Activated T-helper 1 cell treated with anti-CD3 and anti-CD28 coated beads, Interleukin-12 subunit alpha, Interleukin-12 subunit beta, Interleukin-2, Interleukin-4 antibody, amounts not matched to agents 30 ng/mL and 10 ng/mL and 1 ng/mL, durations not matched to agents 14 hours and 24 hours and 36 hours (primary cell): Measurements from ENCODE around the gene C19orf44. TPM values are rescaled to one million over a fixed set of nuclear protein-coding genes. Genes with fewer than 3 reads are reported as not detected.
"Not testable (repeated sequence)": the region's sequence is repeated elsewhere in the genome, so short reads cannot be mapped to it uniquely, and the experiment has no call there.

Experiments used
- DNase-seq: peaks from one replicate; pipeline ENCODE4 v3.0.0; 2021; ENCODE audit warnings: low spot score
- H3K27ac Mint-ChIP-seq: one replicate; pipeline ENCODE4 v1.8.0; 2021; ENCODE audit warnings: mild to moderate bottlenecking, mixed read lengths
- H3K27me3 Mint-ChIP-seq: one replicate; pipeline ENCODE4 v1.8.0; 2022; ENCODE audit warnings: mild to moderate bottlenecking, moderate library complexity, mixed read lengths; ENCODE audit not compliant: insufficient read depth
- H3K36me3 Mint-ChIP-seq: one replicate; pipeline ENCODE4 v1.8.0; 2021; ENCODE audit warnings: low read depth, mixed read lengths
- H3K4me1 Mint-ChIP-seq: one replicate; pipeline ENCODE4 v1.8.0; 2021; ENCODE audit warnings: low read depth, mixed read lengths
- H3K4me3 Mint-ChIP-seq: one replicate; pipeline ENCODE4 v1.8.0; 2021; ENCODE audit warnings: mild to moderate bottlenecking, moderate library complexity, mixed read lengths
- H3K9me3 Mint-ChIP-seq: one replicate; pipeline ENCODE4 v1.8.0; 2021; ENCODE audit warnings: mixed read lengths
- intact Hi-C: fragments of 100-400 bp; cut with micrococcal nuclease; formaldehyde crosslinking; loops from one replicate; pipeline ENCODE4 v1.15.1; 2024
- total RNA-seq: library from RNA; stranded (reverse); gene quantifications from 2 replicates; pipeline ENCODE4 v1.2.3, GENCODE V29; 2022

The C19orf44 gene
- total RNA-seq: 4.4 and 5.6 TPM in 2 replicates

DNA sequence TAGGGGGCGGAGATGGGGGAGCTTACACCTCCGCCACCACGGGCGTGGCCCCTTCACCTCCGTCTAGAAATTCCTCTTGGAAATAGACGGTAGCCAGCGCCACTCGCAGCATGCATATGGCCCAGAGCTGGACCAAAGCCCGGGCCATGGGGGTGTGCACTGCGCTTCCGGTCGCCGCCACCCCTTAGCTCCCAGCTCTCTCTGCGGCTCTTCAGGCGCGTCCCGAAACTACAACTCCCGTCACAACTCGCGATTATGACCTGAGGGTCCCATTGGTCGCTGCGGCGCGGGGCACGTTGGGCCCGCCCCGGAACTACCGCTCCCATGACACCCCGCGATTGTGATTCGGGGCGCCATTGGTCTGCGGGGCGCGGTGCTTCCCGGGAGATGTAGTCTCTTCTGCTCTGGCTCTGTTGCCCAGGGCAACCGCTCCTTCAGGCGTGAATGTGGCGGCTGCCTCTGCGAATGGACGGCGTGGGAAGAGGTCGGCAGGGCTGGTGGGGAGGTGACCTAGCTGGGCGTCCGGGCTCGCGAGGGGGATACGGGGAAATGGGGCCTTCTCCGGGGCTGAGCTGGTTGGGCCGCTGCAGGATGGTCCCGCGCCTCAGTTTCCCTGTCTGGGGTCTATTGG is at the start of gene C19orf44, which contains the start of gene CALR3:
TSS of gene C19orf44 (plus strand) at position 413 of the 631 bp plus-strand sequence. CDS start 4,399 bp downstream, outside the sequence.
TSS of gene CALR3 (minus strand) at position 186 of the 631 bp plus-strand sequence. CDS start at position 148, 38 bp downstream.
- Mint-ChIP-seq H3K4me1 (peaks cover 9% of the 10 kb centered on the region), H3K9me3 (no peaks in the 10 kb centered on the region), H3K36me3 (peaks cover 1% of the 10 kb centered on the region), H3K27me3 (no peaks in the 10 kb centered on the region), H3K27ac (peak within 1 kb of the TSS; percentile 87), H3K4me3 (peak within 1 kb of the TSS; percentile 93)
- DNase-seq: peak; percentile 98
- intact Hi-C loops: loop anchor here (1.0 kb wide), 8 partner anchors 24 to 813 kb away; partner anchors contain the start of genes CHERP, DDA1, MED26 and OCEL1

DNA sequence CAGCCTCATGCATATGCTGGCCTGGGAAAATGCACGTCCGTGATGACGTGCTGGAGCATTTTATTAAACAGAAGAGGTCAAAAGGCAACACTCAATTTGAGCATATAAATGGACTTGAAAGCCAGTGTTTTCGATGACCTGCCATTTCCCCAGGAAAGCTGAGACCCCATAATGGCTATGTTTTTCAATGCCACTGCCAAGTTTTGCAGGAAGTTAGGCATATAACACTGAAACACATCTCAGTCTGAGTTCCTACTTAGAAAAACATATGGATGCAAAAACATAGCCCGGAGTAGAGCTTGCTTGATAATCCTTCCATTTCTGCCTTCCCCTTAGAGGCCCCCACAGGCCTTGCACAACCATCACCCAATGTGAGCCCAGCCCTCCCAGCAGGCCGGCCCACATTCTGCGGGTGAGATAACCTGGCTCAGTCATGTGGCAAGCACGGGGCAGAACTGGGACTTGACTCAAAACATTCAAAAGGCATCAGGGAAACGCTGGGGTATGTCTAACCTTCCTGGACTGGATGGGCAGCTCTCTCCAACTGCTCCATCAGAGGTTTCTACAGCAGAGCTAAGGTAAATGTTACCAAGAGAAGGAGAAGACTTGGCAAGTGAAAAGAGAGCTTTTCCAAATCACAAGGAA is 49.3 kb upstream of the C19orf44 start:
- H3K4me1 Mint-ChIP-seq: peaks cover 42% of the 10 kb centered on the region
- H3K27ac Mint-ChIP-seq: peak overlapping the region; percentile 72
- peak; percentile 14 for DNase-seq
- H3K27me3 Mint-ChIP-seq: no peaks in the 10 kb centered on the region
- no peak overlapping the region for H3K4me3 Mint-ChIP-seq
- H3K36me3 Mint-ChIP-seq: peaks cover 12% of the 10 kb centered on the region
- intact Hi-C loops: no loop called here
- H3K9me3 Mint-ChIP-seq: peaks cover 10% of the 10 kb centered on the region

DNA sequence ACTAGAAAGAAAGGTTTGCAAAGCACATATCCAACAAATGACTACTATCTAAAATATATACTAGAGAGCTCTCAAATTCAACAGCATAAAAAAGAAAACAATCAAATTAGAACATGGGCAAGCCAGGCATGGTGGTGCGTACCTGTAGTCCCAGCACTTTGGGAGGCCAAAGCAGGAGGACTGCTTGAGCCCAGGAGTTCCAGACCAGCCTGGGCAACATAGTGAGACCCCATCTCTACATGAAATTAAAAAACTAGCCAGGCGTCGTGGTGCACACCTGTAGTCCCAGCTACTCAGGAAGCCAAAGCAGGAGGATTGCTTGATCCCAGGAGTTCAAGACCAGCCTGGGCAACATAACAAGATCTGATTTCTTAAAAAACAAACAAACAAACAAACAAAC is 47.3 kb upstream of the C19orf44 start:
- intact Hi-C loops: not testable (repeated sequence)
- H3K4me1 Mint-ChIP-seq: peaks cover 40% of the 10 kb centered on the region

DNA sequence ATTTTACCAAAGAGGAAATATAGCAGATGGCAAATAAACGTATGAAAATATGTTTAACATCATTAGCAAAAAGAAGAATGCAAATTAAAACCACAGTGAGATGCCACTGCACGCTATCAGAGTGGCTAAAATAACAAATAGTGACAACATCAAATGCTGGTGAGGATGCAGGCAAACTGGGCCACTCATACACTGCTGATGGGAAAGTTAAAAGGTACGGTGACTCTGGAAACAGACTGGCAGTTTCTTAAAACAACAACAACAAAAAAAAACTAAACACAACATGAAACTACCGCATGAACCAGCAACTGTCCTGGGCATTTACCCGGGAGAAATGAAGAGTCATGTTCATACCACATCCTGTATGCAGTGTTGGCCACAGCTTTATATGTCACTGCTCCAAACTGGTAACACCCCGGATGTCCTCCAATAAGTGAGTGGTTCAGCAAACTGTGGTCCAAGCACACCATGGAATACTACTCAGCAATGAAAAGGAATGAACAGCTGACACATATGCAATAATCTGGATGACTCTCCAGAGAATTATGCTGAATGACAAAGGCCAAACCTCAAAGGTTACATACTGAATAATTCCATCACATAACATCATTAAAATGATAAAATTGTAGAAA is 46.7 kb upstream of the C19orf44 start:
- Mint-ChIP-seq H3K4me3 (no peak overlapping the region), H3K27ac (peak overlapping the region; percentile 84)
- intact Hi-C loops: no loop called here

More for the DNA sequence above, 47.3 kb upstream of the C19orf44 start:
- H3K27me3 Mint-ChIP-seq, DNase-seq, H3K4me3 Mint-ChIP-seq, H3K9me3 Mint-ChIP-seq: not testable (repeated sequence)
- Mint-ChIP-seq H3K36me3 (peaks cover 12% of the 10 kb centered on the region), H3K27ac (peak overlapping the region; percentile 84)

DNA sequence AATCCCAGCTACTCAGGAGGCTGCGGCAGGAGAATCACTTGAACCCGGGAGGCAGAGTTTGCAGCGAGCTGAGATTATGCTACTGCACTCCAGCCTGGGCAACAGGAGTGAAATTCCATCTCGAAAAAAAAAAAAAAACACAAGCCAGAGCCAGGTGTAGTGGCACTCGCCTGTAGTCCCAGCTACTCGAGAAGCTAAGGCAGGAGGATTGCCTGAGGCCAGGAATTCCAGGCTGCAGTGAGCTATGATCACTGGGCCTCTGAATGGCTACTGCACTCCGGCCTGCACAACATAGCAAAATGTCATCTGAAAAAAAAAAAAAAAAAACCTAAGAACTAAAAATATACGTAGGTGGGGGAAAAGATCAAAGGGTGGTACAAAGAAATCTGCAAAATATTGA is 43.9 kb upstream of the C19orf44 start:
- Mint-ChIP-seq H3K9me3 (peaks cover 10% of the 10 kb centered on the region), H3K27ac (no peak overlapping the region), H3K36me3 (peaks cover 12% of the 10 kb centered on the region), H3K4me1 (peaks cover 31% of the 10 kb centered on the region), H3K27me3 (no peaks in the 10 kb centered on the region), H3K4me3 (no peak overlapping the region)
- intact Hi-C loops: no loop called here
- no peak for DNase-seq

More for the DNA sequence above, 46.7 kb upstream of the C19orf44 start:
- Mint-ChIP-seq H3K36me3 (peaks cover 12% of the 10 kb centered on the region), H3K27me3 (no peaks in the 10 kb centered on the region), H3K4me1 (peaks cover 35% of the 10 kb centered on the region), H3K9me3 (peaks cover 10% of the 10 kb centered on the region)
- DNase-seq: peak; percentile 39

DNA sequence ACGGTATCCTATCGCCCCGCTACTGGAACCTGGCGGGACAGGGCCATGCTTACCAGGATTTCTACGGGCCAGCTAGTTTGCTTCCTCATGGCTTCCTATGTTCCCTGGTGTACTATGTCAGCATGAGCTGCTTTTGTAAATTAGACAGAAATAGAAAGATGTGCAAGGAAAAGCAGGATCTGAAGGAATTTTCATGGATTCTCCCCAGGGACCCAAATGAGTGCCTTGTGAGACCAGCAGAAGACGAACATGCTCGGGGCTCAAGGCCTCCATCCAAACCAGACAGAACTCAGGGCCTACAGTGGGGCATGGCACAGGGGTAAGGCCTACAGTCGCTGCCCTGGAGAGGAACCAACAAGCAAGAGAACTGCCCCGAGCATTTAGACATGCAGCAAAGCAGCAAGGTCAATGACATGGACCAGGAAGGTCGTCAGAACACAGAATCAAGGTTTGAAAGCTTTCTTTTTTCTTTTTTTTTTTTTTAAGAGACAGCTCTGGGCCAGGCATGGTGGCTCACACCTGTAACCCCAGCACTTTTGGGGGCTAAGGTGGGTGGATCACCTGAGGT is 41.8 kb upstream of the C19orf44 start:
- Mint-ChIP-seq H3K4me1 (peaks cover 30% of the 10 kb centered on the region), H3K27me3 (no peaks in the 10 kb centered on the region), H3K36me3 (peaks cover 13% of the 10 kb centered on the region), H3K4me3 (no peak overlapping the region), H3K9me3 (peaks cover 6% of the 10 kb centered on the region), H3K27ac (peak overlapping the region; percentile 52)
- intact Hi-C loops: no loop called here
- no peak for DNase-seq

DNA sequence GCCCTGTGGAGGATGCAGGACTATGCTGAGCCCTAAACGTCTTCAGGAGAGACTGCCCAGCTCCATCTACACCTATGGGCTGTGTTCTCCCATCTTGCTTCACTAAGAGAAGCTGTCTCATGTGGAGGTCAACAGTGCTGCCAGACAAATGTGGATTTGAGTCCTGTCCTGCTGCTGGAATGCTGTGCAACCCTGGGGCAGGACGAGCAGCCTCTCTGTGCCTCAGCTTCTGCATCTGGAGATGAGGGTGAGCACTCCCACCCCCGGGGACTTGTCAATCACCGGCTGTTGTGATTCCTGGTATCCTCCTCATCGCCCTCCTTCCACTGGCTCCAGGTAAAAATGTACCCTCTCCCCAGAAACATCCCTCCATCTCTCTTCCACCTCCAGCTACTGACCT is 40.7 kb upstream of the C19orf44 start:
- DNase-seq: no peak
- peaks cover 24% of the 10 kb centered on the region for H3K4me1 Mint-ChIP-seq
- intact Hi-C loops: no loop called here
- H3K36me3 Mint-ChIP-seq: peaks cover 8% of the 10 kb centered on the region
- H3K4me3 Mint-ChIP-seq: no peak overlapping the region
- H3K27me3 Mint-ChIP-seq: no peaks in the 10 kb centered on the region
- no peak overlapping the region for H3K27ac Mint-ChIP-seq
- no peaks in the 10 kb centered on the region for H3K9me3 Mint-ChIP-seq

DNA sequence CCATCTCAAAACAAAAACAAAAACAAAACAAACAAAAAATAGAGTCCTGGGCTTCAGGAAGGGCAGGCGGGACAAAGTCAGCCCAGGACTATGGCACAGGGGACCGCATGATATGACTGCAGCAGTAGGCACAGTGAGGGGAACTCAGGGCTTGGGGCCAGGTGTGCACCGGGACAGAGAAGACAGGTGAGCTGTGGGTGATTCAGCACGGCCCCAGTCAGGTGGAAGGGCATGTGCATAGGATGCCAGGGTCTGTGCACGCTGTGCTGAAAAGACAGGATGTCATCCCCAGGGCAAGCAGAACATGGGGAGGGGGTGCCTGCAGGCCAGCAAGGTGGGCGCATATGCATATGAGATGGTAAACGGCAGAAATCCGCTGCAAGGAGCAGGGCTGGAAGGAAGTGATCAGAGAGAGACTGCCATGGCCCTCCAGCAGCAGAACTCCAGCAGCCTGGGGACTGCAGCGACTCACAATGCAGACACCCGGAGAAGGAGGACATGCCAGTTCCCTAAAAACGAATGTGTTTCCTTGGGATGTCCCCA is 39.5 kb upstream of the C19orf44 start:
- H3K27me3 Mint-ChIP-seq: no peaks in the 10 kb centered on the region
- peaks cover 24% of the 10 kb centered on the region for H3K4me1 Mint-ChIP-seq
- intact Hi-C loops: no loop called here
- DNase-seq: no peak
- no peak overlapping the region for H3K4me3 Mint-ChIP-seq
- no peaks in the 10 kb centered on the region for H3K9me3 Mint-ChIP-seq
- no peak overlapping the region for H3K27ac Mint-ChIP-seq
- H3K36me3 Mint-ChIP-seq: peaks cover 8% of the 10 kb centered on the region

DNA sequence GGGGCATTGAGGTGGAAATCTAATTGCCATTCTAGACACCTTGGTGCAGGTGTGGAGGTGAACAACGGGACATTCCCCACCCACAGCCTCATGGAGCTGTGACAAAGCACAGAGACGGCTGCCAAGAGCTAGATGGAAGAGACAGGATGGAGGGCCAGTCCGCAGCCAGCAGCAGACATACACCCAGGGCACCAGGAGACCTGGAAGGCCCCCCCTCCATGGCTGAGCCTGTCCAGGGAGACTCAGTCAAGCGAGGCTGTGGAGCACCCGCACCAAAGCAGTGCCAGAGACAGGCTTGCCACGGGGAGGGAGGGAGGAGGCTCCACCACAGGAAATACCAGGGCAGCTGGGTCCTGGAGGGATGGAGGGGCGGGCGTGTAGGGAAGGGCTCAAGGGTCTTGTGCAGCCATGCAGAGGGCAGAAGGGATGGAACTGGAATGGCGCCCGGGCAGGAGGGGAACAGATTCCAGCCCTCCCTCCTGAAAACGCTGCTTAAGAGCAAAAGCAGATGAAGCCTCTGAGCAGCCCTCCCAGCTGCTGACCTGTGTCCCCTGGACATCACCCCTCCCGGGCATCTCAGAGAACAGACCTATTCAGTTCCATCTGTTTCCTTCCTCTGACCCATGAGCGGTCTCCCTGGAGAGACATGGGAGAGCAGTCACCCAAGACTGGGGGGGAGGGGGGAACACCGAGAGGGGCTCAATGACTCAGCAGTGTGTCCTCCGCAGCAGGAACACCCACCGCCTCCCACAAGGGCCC is 38.8 kb upstream of the C19orf44 start:
- peaks cover 8% of the 10 kb centered on the region for H3K36me3 Mint-ChIP-seq
- H3K27me3 Mint-ChIP-seq: no peaks in the 10 kb centered on the region
- DNase-seq: no peak
- H3K4me3 Mint-ChIP-seq: no peak overlapping the region
- H3K27ac Mint-ChIP-seq: no peak overlapping the region
- intact Hi-C loops: no loop called here
- H3K9me3 Mint-ChIP-seq: no peaks in the 10 kb centered on the region
- peaks cover 24% of the 10 kb centered on the region for H3K4me1 Mint-ChIP-seq

DNA sequence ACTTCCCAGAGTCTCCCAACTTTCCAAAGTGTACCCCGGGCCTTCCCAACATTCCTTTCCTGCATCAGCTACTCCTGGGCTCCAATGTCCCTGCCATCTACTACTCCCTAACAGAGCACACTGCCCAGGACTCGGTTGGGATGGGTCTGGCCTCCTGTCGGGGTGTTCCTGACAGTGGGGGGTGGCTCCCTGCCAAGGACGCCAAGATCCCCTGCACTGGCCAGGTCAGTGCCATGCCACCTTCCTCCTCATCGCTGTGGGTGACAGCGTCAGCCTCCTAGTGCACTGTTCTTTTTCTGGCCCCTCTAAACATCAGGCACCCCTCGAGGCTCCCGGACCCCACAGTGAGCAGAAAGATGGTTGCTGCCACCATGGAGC is 38.3 kb upstream of the C19orf44 start:
- H3K9me3 Mint-ChIP-seq: no peaks in the 10 kb centered on the region
- H3K27me3 Mint-ChIP-seq: no peaks in the 10 kb centered on the region
- H3K36me3 Mint-ChIP-seq: peaks cover 8% of the 10 kb centered on the region
- peaks cover 24% of the 10 kb centered on the region for H3K4me1 Mint-ChIP-seq
- no peak overlapping the region for H3K4me3 Mint-ChIP-seq
- DNase-seq: no peak
- no peak overlapping the region for H3K27ac Mint-ChIP-seq
- intact Hi-C loops: no loop called here

DNA sequence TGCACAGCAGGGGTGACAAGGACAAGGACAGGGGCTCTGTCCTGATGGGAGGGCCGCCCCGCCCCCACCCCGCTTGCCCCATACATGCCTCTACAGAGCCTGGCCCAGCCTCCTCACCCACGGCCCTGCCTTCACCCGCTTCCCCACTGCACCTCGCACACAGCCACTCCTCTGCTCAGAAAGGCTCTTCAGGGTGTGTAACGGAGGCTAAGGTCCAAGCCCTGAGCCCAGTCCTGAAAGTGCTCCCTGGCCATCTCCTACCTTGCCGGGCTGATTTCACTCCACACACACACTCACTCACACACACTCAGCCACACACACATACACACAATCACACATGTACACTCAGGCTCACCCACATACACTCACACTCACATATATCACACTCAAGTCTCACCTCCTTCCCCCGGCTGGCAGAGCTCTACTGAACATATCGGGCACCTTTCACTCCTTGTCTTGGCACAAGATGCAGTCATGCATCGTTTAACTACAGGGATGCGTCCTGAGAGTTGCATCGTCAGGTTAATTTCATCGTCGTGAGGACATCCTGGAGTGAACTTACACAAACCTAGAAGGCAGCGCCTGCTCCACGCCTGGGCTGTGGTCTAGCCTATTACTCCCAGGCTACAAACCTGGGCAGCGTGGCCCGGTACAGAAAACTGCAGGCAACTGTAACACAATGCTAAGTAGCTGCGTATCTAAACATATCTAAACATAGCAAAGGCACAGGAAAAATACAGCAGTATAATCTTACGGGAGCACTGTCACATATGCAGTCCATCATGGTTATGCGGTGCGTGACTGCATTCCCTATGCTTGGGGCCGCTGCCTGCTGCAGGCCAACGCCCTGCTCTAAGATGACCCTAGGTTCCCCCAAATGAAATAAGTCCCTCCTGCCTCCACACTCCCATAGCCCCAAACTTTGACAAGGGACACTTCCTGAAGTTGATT is 37.5 kb upstream of the C19orf44 start:
- no peaks in the 10 kb centered on the region for H3K9me3 Mint-ChIP-seq
- peaks cover 12% of the 10 kb centered on the region for H3K36me3 Mint-ChIP-seq
- H3K27me3 Mint-ChIP-seq: no peaks in the 10 kb centered on the region
- H3K4me1 Mint-ChIP-seq: peaks cover 31% of the 10 kb centered on the region
- intact Hi-C loops: no loop called here
- no peak for DNase-seq
- H3K4me3 Mint-ChIP-seq: no peak overlapping the region
- H3K27ac Mint-ChIP-seq: peak overlapping the region; percentile 6
